GM12892 (cell line): ENCODE results near the gene ANO6.

ENCODE experiments used
- POLR2A ChIP-seq: IDR thresholded peaks from 2 replicates; pipeline ENCODE4 v1.6.1; 2011; ENCODE audit warnings: low read depth, low read length, control low read depth
- POLR2AphosphoS5 ChIP-seq: IDR thresholded peaks from 2 replicates; pipeline ENCODE4 v1.6.1; 2011; ENCODE audit warnings: low read depth, low read length, control low read depth
- TAF1 ChIP-seq: IDR thresholded peaks from 2 replicates; pipeline ENCODE4 v1.6.1; 2011; ENCODE audit warnings: low read depth, mild to moderate bottlenecking, control low read depth, low read length, borderline replicate concordance

GRCh38 chr12:45303945-45304344 lies 88.0 kb downstream of the ANO6 start:
- TF ChIP-seq TAF1 (no peak), POLR2A (no peak), POLR2AphosphoS5 (no peak)
